GM18861 (cell line): Measurements from ENCODE around the gene DLG2.

Source experiments
- ATAC-seq: cut with Tn5 transposase; IDR thresholded peaks from one replicate; pipeline ENCODE4 v1.9.1; 2021; ENCODE audit not compliant: unreplicated experiment

DLG2 gene

DNA sequence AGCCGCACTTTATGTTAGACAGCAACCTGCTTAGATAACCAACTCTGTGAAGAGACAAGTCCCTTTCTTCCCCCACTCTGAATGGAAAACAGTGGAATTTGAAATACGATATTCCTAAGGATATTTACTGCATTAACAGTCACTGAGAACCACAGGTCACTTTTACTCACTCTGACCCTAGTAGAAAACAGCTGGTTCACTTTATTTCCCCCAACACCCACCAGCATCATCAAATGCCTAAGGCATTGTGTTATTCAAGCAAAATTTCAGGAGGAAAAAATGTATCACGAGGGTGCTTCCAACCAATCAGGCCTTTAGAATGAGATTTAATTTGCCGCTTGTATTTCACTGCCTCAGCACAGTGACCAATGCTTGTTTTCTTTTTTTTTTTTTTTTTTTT is 1206.9 kb downstream of the DLG2 start:
- ATAC-seq, result no peak

DNA sequence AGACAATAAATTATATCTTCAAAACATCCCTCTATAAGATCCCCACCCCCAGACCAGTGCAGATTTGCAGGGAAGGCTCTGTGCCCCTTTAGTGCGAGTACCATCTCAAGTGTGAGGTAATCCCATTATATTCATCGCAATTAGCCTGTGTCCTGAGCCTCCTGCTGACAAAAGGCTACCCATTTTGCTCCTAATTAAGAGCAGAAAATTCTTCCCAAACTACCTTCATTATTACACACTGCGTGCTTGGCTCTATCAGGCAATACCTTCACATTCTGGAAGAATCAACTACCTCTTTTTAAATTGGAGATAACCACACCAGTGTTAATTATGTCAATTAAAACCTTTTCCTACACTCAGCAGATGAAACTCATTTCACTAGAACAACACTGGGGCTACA is 1207.5 kb downstream of the DLG2 start:
- no peak for ATAC-seq

DNA sequence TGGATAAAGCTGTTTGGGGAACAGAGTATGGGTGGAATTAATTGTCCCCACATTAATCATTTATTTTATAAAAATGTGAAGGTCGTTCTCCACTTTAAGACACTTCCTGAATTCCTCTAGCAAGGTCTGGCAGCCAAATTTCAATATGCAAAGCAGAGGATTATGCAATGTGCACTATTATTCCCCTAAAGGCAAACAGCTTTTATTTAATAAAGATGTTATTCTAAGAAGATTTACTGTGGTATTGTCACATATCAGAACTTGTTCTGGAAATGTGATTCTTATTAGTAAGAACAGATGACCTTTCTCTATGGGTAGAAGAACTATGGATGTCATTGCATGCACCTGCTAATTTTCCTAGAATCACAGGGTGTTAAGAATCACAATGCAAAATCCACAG is 1212.2 kb downstream of the DLG2 start:
- ATAC-seq, result no peak

DNA sequence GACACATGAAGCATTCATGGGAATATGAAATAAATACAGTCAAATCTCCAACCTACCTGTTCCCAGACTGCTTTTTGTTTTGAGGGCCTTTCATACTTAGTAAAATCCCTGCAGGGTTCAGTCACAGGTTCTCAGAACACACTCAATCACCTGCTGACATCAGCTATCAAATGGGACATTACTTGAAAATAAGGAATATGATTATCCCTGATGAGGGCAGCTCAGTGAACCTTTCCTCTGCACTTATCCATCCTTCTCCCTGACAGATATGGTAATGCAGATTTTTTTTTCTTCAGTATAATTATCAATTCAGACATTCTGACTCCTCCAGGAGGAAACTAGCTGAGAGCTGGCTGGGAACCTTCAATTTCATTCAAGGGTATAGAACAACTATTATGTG is 1213.6 kb downstream of the DLG2 start:
- ATAC-seq, result no peak

DNA sequence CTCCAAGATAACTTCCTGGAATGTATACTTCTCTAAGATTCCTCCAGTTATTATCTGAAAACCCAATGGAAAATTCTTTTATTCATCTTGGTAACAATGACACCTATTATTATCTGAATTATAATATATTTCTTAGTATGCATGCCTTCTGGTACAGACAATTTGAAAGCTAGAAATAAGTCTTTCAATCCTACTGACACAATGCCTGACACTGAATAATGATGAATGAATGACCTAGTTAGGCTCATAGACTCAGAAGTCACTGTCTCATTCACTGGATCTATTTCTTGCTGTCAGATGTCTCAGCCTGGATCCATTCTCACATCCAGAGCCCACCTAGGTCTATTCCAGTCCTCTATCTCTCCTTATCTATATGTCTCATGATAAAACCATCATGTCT is 1214.3 kb downstream of the DLG2 start:
- no peak for ATAC-seq

DNA sequence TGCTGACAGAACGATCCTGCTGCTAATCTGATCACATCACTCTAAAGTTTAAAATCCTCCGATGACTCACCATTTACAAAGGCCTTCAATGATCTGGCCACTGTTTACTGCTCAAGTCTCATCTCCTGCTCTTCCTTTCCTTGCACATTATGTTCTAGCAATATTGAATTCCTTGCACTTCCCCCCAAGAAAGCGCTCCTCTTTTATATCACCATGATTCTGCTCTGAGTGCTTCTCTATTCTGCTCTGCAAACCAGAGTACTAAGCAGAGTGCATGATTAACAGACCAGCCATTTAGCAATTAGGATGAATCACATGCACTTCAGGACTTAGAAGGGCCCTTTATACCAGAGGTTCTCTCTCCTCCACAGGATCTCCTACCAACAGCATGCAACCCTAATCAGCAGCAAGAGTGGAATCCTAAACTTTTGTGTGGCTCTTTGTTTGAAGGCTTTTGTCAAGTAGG is 1218.2 kb downstream of the DLG2 start:
- no peak for ATAC-seq

DNA sequence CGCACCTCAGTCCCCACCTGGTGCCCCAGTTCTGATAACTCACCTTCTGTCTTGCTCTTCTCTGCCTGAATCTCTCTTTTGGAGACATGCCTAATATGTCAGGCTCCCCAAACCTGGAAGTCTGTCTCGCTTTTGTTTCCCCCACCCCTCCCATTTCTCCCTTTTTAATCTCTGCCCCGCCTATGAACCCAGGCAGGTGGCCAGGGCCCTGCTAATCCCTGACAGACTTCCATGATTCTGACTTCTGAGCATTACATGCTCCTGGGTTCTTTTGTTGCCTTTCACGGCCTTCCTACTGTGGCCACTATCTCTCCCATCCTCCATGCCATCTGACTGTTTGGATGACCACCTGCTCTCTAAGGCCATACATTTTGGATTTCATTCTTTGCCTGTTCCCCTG is 1220.1 kb downstream of the DLG2 start:
- no peak for ATAC-seq

DNA sequence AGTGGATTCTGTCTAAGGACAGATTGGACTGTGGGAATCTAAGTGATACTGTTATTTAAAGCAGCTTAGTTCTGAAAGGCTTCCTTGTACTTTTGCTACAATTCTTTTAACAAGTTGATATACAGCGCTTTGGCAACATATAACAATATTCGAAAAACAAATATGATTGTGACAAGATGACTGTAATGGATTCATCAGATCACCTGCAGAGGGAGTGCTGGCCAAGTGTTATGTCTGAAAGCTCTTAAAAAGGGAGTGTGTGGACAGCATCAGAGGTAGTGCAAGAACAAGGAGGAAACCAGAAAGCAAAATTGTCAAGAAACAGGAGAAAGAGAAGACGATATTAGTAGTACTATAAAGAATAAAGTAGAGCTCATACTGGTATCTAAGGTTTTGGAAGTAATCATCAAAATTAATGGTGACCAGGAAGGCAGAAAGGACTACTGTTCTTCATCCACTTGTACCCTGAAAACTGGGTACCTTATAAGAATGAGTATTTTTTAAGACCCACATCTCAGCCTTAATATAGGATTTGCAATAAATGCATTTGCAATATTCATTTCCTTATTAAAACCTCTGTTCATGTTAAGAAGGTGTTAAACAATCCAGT is 1229.0 kb downstream of the DLG2 start:
- no peak for ATAC-seq

DNA sequence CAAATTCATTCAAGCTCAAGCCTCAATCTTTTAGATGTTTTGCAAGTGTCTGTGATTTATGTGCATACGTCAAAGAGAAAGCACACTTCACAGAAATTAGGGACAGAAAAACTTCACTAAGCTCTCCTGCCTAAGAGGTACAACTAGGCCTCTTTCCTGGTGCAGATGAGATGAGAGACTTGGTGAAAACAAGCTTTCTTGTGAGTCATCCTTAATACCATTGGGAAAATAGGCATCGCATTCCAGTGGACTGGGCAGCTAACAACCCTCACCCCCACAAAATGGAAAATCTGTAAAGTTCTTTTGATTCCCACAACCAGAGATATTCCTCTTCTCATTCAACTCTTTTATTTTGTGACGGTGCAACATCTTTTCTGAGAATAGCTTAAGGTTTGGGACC is 1230.6 kb downstream of the DLG2 start:
- no peak for ATAC-seq

DNA sequence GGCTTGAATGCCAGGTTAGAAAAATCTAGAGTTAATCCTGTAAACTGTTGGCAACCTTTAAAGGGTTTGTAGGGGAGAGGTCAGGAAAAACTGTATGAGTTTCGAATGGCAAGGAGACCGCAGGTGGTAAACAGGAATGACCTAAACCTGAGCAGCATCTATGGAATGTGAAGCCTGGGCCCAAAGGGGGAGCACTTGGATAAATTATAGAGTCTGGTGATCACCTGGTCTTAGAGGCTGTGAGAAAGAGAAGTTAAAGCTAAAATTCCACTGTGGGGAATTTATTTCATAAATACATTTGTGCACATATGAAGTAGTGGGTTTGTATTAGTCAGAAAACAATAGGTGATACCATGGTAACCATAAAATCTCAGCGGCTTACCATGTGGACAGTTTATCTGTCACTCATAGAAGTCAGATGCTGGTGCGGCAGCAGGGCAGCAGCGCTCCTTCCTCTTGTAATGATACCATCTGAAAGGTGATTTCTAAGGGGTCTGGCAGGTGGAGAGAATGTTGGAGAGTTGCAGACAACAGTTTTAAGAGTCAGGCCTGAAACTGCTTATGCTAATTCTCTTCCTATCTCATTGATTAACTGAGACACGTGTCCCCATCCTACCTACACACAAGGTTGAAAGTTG is 1236.6 kb downstream of the DLG2 start:
- ATAC-seq, result no peak

DNA sequence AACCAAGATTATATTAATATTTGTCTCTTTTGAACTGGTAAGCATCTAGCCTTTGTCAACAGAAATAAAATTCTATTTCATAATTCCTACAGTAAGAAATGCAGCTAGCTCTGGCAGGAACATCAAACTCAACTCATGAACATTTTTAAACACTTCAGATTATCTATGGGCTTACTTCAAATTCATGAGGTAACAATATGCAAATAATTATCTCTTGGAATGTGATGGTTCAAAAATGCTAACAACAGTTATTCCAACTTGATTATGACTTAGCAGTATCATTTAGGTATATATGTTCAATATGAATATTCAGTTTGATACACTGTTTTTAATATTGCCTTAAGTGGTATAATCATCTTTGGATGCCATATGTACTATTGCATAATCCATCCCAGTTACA is 1237.4 kb downstream of the DLG2 start:
- ATAC-seq, result no peak

DNA sequence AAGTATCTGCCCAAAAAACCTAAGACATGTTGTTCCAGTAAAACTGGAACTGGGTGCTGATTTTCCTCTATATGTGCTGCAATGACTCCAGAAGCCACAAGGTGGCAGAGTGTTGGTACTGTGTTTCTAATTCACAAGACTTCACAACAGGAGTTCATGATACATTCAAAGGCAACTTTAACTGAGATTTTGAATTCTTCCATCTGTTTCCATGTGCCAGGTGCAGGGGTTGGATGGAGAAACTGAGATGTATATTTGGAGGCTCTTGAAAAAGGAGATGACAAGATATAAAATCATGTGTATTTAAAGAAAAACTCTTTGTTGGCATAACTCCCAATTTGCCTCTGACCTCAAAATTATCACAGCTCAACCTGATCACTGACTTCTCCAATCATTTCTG is 1242.4 kb downstream of the DLG2 start:
- ATAC-seq, result peak; percentile 82

DNA sequence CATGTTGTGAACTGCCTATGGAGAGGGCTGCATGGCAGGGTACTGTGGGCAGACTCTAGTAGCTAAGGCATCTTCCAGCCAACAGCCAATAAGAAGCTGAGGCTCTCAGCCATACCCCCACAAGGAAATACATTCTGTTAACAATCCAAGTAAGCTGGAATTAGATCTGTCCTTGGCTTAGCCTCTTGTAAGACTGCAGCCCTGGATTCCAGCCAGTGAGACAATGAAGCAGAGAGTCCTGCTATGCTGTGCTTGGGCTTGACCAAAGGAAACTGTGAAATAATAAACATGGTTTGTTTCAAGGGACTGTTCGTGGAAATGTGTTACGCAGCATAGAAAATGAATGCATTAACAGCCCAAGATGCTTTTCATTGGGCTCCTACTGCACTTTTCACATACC is 1243.6 kb downstream of the DLG2 start:
- no peak for ATAC-seq

DNA sequence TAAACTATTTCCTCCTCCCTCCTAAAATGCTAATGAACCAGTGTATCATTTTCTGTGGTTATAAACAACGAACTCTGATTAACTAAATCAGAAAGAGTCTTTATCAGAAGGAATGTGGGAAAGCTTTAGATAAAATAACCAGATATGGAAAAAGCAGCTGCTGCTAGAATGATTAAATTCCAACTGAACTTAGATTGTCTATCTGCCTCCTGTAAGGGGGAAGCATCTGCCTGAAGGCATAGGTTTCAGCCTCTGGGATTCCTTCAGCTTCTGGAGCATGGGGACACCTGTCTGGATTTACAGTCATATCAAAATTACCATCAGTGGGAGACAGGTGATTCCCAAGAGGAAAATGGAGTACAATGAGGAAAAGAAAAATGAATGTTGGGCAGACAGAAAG is 1245.5 kb downstream of the DLG2 start:
- ATAC-seq, result no peak

DNA sequence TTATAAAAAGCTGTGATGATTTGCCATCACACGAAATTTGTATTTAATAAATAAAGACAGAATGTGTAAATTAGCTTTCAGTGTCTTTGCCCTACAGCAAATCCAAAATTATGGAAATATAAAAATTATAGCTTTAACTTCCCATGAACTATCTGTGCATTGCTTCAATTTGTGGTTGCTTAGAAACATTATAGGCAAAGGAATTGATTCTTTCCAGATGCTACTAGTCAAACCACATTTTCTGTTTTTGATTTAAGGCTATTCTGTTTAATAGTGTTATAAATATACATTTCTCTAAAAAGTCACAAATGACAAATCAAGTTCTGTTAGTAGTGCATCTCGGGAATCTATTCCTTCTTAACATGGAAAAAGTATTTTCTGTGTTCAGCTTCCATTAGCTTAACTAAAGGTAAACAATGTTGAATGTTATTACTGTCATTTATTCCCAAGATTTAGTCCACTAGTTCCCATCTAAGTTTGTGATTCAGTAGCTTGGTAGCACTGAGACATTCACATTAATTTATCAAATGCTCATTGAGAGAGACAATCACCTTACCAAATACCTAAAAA is 1254.7 kb downstream of the DLG2 start:
- ATAC-seq, result no peak

DNA sequence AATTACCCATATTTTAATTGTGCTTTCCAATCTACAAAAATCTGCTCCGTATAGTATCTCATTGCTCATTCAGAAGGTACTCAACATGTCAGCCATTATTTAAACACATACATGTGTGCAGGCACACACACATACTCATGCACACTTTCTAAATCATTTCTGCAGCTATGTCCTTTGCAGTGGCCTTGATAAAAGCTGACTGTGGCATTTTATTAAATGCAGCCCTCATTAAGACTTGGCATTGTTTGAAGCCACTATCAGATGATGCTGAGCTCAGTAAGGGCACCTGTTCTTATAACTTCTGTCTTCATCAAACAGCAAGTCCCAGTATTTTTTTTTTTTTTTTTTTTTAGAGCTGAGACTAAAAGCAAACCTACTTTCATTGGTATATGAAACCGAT is 1269.1 kb downstream of the DLG2 start:
- no peak for ATAC-seq

DNA sequence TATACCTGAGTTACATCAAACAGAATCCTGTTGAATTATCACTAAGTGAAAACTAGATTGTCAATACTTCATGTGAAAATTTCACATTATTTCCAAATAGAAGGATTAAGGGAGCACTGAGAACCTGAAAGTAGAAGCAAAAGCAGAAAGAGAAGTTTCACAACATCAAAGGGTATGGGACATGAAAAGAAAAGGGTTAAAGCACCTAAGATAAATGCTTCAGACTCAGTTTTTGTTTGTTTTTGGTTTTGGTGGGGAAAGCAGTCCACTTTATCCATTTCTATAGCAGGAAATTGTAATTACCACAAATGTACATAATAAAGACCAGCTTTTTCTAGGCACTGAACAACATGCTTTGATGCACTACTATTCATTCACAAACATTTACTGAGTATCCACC is 1271.2 kb downstream of the DLG2 start:
- no peak for ATAC-seq

DNA sequence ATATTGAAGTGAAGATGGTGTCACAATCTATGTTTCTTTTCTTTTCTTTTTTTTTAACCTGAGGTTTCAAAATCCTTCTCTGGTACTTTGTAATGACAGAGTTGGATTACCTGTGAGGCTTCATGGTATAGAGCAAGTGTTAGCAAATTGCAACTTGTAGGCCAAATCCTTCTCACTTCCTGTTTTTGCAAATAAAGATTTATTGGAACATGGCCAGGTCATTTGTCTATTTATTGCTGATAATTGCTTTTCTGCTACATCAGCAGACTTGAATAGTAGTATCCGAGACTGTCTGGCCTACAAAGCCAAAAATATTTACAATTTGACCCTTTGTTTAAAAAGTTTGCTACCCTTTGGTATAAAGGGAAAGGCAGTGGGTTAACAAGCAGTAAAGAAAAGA is 1281.5 kb downstream of the DLG2 start:
- ATAC-seq, result no peak

DNA sequence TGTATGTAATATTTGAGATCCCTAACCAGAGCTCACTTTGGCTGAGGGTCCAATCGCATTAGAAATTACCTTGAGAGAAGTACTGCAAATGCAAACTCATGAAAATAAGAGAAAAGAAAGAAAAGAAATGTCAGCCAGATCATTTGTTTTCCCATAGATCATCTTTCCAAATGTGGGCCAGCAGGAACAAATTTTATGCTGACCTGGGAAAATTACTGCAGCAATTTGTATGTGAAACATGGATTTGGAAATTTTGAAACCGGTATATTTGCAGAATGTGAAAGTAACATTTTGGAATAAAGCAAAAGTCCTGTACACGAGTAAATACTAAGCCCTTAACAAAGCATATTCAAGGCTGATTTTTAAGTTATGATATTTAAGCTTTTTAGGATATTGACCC is 1282.1 kb downstream of the DLG2 start:
- ATAC-seq, result no peak

DNA sequence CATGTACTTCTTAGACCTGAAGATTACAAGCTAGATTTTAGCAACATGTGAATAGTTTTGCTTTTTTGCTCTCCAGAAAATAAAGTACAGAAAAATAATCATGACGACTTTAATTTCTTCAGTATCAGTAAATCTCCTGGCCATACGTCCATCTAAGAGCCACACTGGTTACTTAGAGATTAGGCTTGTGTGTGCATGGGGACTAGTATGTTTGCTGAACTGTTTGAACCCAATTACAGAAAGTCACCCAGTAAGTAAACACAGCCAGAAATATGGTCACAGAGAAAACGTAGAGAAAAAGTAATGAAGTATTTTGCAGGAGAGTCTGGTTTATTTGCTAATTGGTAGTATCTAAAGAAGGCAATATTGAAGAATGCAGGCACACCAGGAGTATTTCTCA is 1287.3 kb downstream of the DLG2 start:
- no peak for ATAC-seq

DNA sequence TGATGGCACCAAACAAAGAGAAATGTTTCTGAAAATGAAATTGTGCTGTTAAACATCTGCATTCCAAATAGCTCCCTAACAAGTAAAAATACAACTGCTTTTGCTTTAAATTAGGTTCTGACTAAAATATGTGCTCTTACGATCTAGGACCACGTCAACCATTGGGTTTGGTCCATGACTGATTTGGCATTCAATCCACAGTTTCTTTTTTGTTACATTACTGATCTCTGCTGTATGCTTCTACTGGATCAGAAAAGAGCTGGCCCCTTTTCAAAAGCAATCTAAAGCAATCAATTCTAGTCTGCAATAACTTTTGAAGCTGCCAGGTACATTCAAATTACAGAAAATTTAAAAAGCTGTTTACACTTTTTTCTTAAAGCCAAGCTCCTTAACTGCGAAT is 1293.9 kb downstream of the DLG2 start:
- no peak for ATAC-seq

DNA sequence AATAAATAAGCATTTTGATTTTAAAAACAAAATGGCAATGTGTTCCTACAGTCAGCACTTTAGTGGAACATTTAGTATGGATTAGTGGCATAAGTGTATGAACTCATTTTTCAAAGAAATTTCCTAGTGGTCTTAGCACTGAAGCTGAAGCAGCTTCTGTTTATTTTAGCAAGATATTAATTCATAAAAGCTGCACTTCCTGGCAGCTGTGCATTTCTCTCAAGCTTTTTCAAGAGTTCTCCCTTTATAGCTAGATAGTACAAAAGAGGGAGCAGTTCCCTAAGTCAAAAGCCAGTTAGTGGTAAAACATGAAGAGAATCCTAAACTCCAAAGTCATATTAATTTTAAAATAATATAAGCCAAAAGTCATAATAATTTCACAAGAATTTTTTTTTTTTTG is 1304.9 kb downstream of the DLG2 start:
- ATAC-seq, result no peak

DNA sequence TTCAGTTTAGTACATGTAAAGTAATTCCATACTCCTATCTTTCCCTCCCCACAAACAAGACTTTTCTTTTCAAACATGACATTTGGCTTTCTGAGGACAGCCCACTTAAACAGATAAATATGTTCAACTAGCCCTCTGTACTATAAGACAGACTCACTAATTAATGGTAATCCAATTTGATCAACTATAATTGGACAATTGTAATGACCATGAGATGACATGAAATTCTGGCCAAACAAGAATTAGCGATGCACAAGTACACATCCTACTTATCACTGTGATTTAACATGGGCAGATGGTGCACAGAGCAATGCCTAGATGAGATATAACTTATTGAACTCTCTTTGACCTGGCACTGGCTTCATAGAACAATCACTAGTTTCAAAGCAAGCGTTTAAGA is 1307.3 kb downstream of the DLG2 start:
- no peak for ATAC-seq
